Astrocyte (in vitro differentiated cells and primary cell): ENCODE measurements around the gene CASK. TPM values are rescaled to one million over a fixed set of nuclear protein-coding genes. Genes with fewer than 3 reads are reported as not detected.

Experiments used
- DNase-seq: peaks from one replicate; pipeline ENCODE4 v3.0.0-alpha.2; 2010; ENCODE audit warnings: low read depth
- FAIRE-seq: peaks from 2 replicates; lab custom pipeline; 2011; peaks lifted over from hg19 to GRCh38; lab: Jason Lieb, UNC
- H2AFZ ChIP-seq: 2 replicates; pipeline ENCODE4 v1.6.0; 2012; ENCODE audit warnings: low read depth, low read length, inconsistent platforms
- H3K27ac ChIP-seq: 2 replicates; pipeline ENCODE4 v1.5.1; 2011; ENCODE audit warnings: low read depth, low read length, inconsistent platforms
- H3K27me3 ChIP-seq: 2 replicates; pipeline ENCODE4 v1.6.0; 2011; ENCODE audit warnings: low read length, inconsistent platforms; ENCODE audit not compliant: insufficient read depth
- H3K36me3 ChIP-seq: 2 replicates; pipeline ENCODE4 v1.5.1; 2011; ENCODE audit warnings: low read length, inconsistent platforms; ENCODE audit not compliant: insufficient read depth
- H3K4me1 ChIP-seq: 2 replicates; pipeline ENCODE4 v1.5.1; 2011; ENCODE audit warnings: low read length, inconsistent platforms; ENCODE audit not compliant: insufficient read depth
- H3K4me2 ChIP-seq: 2 replicates; pipeline ENCODE4 v1.6.0; 2012; ENCODE audit warnings: low read length, inconsistent platforms
- H3K4me3 ChIP-seq: 2 replicates; pipeline ENCODE4 v1.5.1; 2011; ENCODE audit warnings: low read depth, mild to moderate bottlenecking, low read length, inconsistent platforms; ENCODE audit not compliant: insufficient read depth
- H3K79me2 ChIP-seq: 2 replicates; pipeline ENCODE4 v1.6.0; 2012; ENCODE audit warnings: mild to moderate bottlenecking, low read length, inconsistent platforms; ENCODE audit not compliant: insufficient read depth
- H3K9ac ChIP-seq: 2 replicates; pipeline ENCODE4 v1.6.0; 2012; ENCODE audit warnings: mild to moderate bottlenecking, low read length, inconsistent platforms
- H3K9me3 ChIP-seq: 2 replicates; pipeline ENCODE4 v1.5.1; 2012; ENCODE audit warnings: low read depth, mild to moderate bottlenecking, low read length, inconsistent platforms; ENCODE audit not compliant: insufficient read depth
- H4K20me1 ChIP-seq: 2 replicates; pipeline ENCODE4 v1.6.0; 2012; ENCODE audit warnings: low read length, inconsistent platforms; ENCODE audit not compliant: insufficient read depth
- H3K27ac Mint-ChIP-seq: one replicate; pipeline ENCODE4 v1.8.0; 2021; ENCODE audit warnings: mild to moderate bottlenecking, mixed read lengths; ENCODE audit not compliant: unreplicated experiment
- H3K27me3 Mint-ChIP-seq: one replicate; pipeline ENCODE4 v1.8.0; 2021; ENCODE audit warnings: low read depth, mixed read lengths; ENCODE audit not compliant: unreplicated experiment
- H3K36me3 Mint-ChIP-seq: one replicate; pipeline ENCODE4 v1.8.0; 2021; ENCODE audit warnings: low read depth, mixed read lengths; ENCODE audit not compliant: unreplicated experiment
- H3K4me1 Mint-ChIP-seq: one replicate; pipeline ENCODE4 v1.8.0; 2021; ENCODE audit warnings: low read depth, mixed read lengths; ENCODE audit not compliant: unreplicated experiment
- H3K4me3 Mint-ChIP-seq: one replicate; pipeline ENCODE4 v1.8.0; 2021; ENCODE audit warnings: mild to moderate bottlenecking, moderate library complexity, mixed read lengths; ENCODE audit not compliant: unreplicated experiment
- H3K9me3 Mint-ChIP-seq: one replicate; pipeline ENCODE4 v1.8.0; 2021; ENCODE audit warnings: mild to moderate bottlenecking, mixed read lengths; ENCODE audit not compliant: unreplicated experiment
- EZH2 ChIP-seq: IDR thresholded peaks from 2 replicates; pipeline ENCODE4 v1.6.1; 2012; ENCODE audit warnings: mild to moderate bottlenecking, low read length, inconsistent platforms; ENCODE audit not compliant: insufficient read depth
- total RNA-seq: library from RNA; stranded (reverse); gene quantifications from 2 replicates; pipeline ENCODE4 v1.2.1, GENCODE V29; 2021
- TF ChIP-seq, protein P1 (sequence below): IDR thresholded peaks from 2 replicates; pipeline ENCODE4 v1.5.1; 2011; ENCODE audit warnings: low read depth, mild to moderate bottlenecking, inconsistent platforms, low read length, moderate library complexity; ENCODE audit not compliant: insufficient read depth

The CASK gene
- total RNA-seq, 1 donor from 2014 or later: 99.3 TPM

DNA sequence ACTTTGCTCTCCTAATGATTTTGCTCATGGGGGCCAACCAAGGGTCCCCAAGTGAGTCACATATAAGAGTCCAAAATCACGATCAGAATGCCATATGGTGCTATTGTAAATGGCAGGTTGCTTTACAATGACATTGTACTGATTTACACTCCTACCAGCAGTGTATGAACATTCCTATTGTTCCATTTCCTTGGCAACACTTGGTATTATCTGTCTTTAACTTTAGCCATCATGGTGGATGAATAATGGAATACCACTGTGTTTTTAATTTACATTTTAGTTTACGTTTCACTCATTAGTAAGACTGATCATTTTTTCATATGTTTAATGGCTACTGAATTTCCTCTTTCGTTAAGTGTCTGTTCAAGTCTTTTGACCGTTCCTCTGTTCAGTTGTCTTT is 379.7 kb downstream of the CASK start:
- Mint-ChIP-seq H3K9me3 (no peaks in the 10 kb centered on the region), H3K36me3 (peaks cover 3% of the 10 kb centered on the region), H3K27ac (no peak overlapping the region), H3K4me3 (no peak overlapping the region), H3K4me1 (peaks cover 6% of the 10 kb centered on the region), H3K27me3 (no peaks in the 10 kb centered on the region)
- H3K79me2 ChIP-seq: no peaks in the 10 kb centered on the region
- no peaks in the 10 kb centered on the region for H3K27me3 ChIP-seq
- no peaks in the 10 kb centered on the region for H3K9me3 ChIP-seq
- DNase-seq (no peak), FAIRE-seq (no peak)
- H4K20me1 ChIP-seq: no peaks in the 10 kb centered on the region
- H3K4me1 ChIP-seq: no peaks in the 10 kb centered on the region
- H3K27ac ChIP-seq: no peak overlapping the region
- no peak overlapping the region for H3K9ac ChIP-seq
- H3K36me3 ChIP-seq: no peaks in the 10 kb centered on the region
- H3K4me2 ChIP-seq: no peak overlapping the region
- no peak overlapping the region for H3K4me3 ChIP-seq
- no peak overlapping the region for H2AFZ ChIP-seq
- TF ChIP-seq, protein P1, sequence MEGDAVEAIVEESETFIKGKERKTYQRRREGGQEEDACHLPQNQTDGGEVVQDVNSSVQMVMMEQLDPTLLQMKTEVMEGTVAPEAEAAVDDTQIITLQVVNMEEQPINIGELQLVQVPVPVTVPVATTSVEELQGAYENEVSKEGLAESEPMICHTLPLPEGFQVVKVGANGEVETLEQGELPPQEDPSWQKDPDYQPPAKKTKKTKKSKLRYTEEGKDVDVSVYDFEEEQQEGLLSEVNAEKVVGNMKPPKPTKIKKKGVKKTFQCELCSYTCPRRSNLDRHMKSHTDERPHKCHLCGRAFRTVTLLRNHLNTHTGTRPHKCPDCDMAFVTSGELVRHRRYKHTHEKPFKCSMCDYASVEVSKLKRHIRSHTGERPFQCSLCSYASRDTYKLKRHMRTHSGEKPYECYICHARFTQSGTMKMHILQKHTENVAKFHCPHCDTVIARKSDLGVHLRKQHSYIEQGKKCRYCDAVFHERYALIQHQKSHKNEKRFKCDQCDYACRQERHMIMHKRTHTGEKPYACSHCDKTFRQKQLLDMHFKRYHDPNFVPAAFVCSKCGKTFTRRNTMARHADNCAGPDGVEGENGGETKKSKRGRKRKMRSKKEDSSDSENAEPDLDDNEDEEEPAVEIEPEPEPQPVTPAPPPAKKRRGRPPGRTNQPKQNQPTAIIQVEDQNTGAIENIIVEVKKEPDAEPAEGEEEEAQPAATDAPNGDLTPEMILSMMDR: no peak
- TF ChIP-seq EZH2: no peak

DNA sequence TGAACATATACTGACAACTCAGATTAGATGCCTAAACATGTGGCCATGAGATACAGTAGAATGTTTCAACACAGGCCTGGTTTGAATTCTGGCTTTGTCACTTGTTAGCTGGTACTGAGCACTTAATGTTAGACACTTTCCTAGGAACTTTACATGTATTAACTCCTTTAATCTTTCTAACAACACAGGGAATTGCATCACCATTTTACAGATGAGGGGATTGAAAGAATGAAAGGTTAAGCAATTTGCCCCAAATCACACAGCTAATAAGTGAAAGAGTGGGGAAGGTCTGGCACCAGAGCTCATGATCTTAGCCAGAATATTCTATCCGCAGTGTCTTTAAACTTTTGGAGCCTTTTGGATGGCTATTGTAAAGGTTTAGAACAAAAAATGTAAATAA is 380.3 kb downstream of the CASK start:
- H3K9ac ChIP-seq: no peak overlapping the region
- peaks cover 6% of the 10 kb centered on the region for H3K4me1 Mint-ChIP-seq
- no peaks in the 10 kb centered on the region for H3K9me3 ChIP-seq
- no peaks in the 10 kb centered on the region for H4K20me1 ChIP-seq
- no peaks in the 10 kb centered on the region for H3K79me2 ChIP-seq
- H2AFZ ChIP-seq: no peak overlapping the region
- H3K27me3 ChIP-seq: no peaks in the 10 kb centered on the region
- H3K4me3 ChIP-seq: no peak overlapping the region
- H3K4me1 ChIP-seq: no peaks in the 10 kb centered on the region
- no peak overlapping the region for H3K4me3 Mint-ChIP-seq
- no peak overlapping the region for H3K27ac Mint-ChIP-seq
- H3K27ac ChIP-seq: no peak overlapping the region
- H3K36me3 Mint-ChIP-seq: peaks cover 5% of the 10 kb centered on the region
- H3K4me2 ChIP-seq: no peak overlapping the region
- no peaks in the 10 kb centered on the region for H3K9me3 Mint-ChIP-seq
- FAIRE-seq (no peak), DNase-seq (no peak)
- no peaks in the 10 kb centered on the region for H3K36me3 ChIP-seq
- H3K27me3 Mint-ChIP-seq: no peaks in the 10 kb centered on the region
- TF ChIP-seq, protein P1: no peak
- no peak for TF ChIP-seq EZH2

DNA sequence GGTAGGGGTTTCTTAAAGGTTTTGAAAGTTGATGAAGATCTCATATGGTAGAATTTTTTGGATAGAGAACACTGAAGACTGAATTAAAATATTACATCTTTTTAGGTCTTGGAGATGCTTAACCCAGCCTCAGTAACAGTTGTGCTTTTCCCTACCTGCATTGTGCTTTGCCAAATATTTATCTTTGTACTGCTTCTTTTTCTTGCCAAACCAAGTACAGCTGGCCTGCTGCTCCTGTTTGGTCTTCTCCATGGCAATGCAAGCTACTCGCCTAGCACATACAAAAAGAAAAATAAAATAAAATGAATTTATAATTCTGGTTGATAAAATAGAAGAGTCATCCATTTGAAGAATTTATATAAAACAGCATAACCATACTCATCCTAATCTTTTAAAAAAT is 380.8 kb downstream of the CASK start:
- Histone ChIP-seq H3K9me3 (no peaks in the 10 kb centered on the region), H3K4me1 (no peaks in the 10 kb centered on the region), H3K4me2 (no peak overlapping the region), H3K27ac (no peak overlapping the region), H3K27me3 (no peaks in the 10 kb centered on the region), H3K4me3 (no peak overlapping the region), H3K9ac (no peak overlapping the region), H3K36me3 (no peaks in the 10 kb centered on the region), H4K20me1 (no peaks in the 10 kb centered on the region), H2AFZ (no peak overlapping the region), H3K79me2 (no peaks in the 10 kb centered on the region)
- Mint-ChIP-seq H3K4me1 (peaks cover 6% of the 10 kb centered on the region), H3K36me3 (peaks cover 5% of the 10 kb centered on the region), H3K9me3 (no peaks in the 10 kb centered on the region), H3K27me3 (no peaks in the 10 kb centered on the region), H3K4me3 (no peak overlapping the region), H3K27ac (no peak overlapping the region)
- FAIRE-seq (no peak), DNase-seq (no peak)
- TF ChIP-seq, protein P1: no peak
- TF ChIP-seq EZH2: no peak
